Mesenchymal stem cell (in vitro differentiated cells and primary cell): ENCODE data around the gene ZYG11B.
"Not testable (repeated sequence)": the region's sequence is repeated elsewhere in the genome, so short reads cannot be mapped to it uniquely, and the experiment has no call there.

Experiments
- DNase-seq: peaks from one replicate; pipeline ENCODE4 v3.0.0-alpha.2; 2013
- H2AFZ ChIP-seq: one replicate; pipeline ENCODE4 v1.6.1; 2013; ENCODE audit warnings: low read depth, mild to moderate bottlenecking, control low read depth, inconsistent platforms, low read length, moderate library complexity
- H2AK5ac ChIP-seq: 2 replicates; pipeline ENCODE4 v1.6.1; 2013; ENCODE audit warnings: low read length, moderate library complexity, mild to moderate bottlenecking, inconsistent platforms; ENCODE audit not compliant: severe bottlenecking
- H2BK120ac ChIP-seq: one replicate; pipeline ENCODE4 v1.6.1; 2013; ENCODE audit warnings: low read depth, mild to moderate bottlenecking, inconsistent platforms, low read length, moderate library complexity
- H2BK12ac ChIP-seq, 2 experiments: one replicate each; pipeline ENCODE4 v1.6.1; 2013; ENCODE audit warnings: inconsistent platforms in 2 of 2, low read length in 2 of 2, mild to moderate bottlenecking in 2 of 2, moderate library complexity in 2 of 2, control low read depth in 1 of 2
- H2BK15ac ChIP-seq: one replicate; pipeline ENCODE4 v1.6.1; 2013; ENCODE audit warnings: mild to moderate bottlenecking, low read depth, inconsistent platforms; ENCODE audit not compliant: poor library complexity, severe bottlenecking
- H2BK5ac ChIP-seq: 2 replicates; pipeline ENCODE4 v1.6.1; 2013; ENCODE audit warnings: low read depth, mild to moderate bottlenecking, low read length, control low read depth, inconsistent platforms; ENCODE audit not compliant: poor library complexity, severe bottlenecking
- H3K14ac ChIP-seq, 2 experiments: one replicate each; pipeline ENCODE4 v1.6.1; 2013; ENCODE audit warnings: inconsistent platforms in 2 of 2, low read length in 2 of 2, control low read depth in 1 of 2, mild to moderate bottlenecking in 1 of 2, moderate library complexity in 1 of 2
- H3K18ac ChIP-seq, 2 experiments: one replicate each; pipeline ENCODE4 v1.6.1; 2013; ENCODE audit warnings: inconsistent platforms in 2 of 2, low read length in 2 of 2, control low read depth in 1 of 2, low read depth in 1 of 2, mild to moderate bottlenecking in 1 of 2
- H3K23ac ChIP-seq, 2 experiments: one replicate each; pipeline ENCODE4 v1.6.1; 2013; ENCODE audit warnings: inconsistent platforms in 2 of 2, low read length in 2 of 2, mild to moderate bottlenecking in 2 of 2, moderate library complexity in 2 of 2, control low read depth in 1 of 2
- H3K27ac ChIP-seq: 2 replicates; pipeline ENCODE4 v1.5.1; 2013; ENCODE audit warnings: mild to moderate bottlenecking, moderate library complexity, low read length, control low read depth, inconsistent platforms; ENCODE audit not compliant: poor library complexity, severe bottlenecking
- H3K27me3 ChIP-seq, 2 experiments: 2 replicates each; pipeline versions ENCODE4 v1.6.1 to v1.7.0; 2013; ENCODE audit warnings: low read length in 2 of 2, mild to moderate bottlenecking in 2 of 2, moderate library complexity in 2 of 2, control low read depth in 1 of 2, inconsistent platforms in 1 of 2; ENCODE audit not compliant: control insufficient read depth in 1 of 2, insufficient read depth in 1 of 2
- H3K36me3 ChIP-seq, 2 experiments: 2 replicates each; pipeline versions ENCODE4 v1.6.1 to v1.7.0; 2013; ENCODE audit warnings: low read length in 2 of 2, control low read depth in 1 of 2, inconsistent platforms in 1 of 2, low read depth in 1 of 2, mild to moderate bottlenecking in 1 of 2; ENCODE audit not compliant: insufficient read depth in 2 of 2, control insufficient read depth in 1 of 2
- H3K4ac ChIP-seq, 2 experiments: one replicate each; pipeline ENCODE4 v1.6.1; 2013; ENCODE audit warnings: inconsistent platforms in 2 of 2, low read length in 2 of 2, mild to moderate bottlenecking in 2 of 2, moderate library complexity in 2 of 2, control low read depth in 1 of 2, low read depth in 1 of 2
- H3K4me1 ChIP-seq: 2 replicates; pipeline ENCODE4 v1.6.1; 2013; ENCODE audit warnings: low read depth, low read length, control low read depth; ENCODE audit not compliant: control insufficient read depth, insufficient read depth
- H3K4me2 ChIP-seq: 2 replicates; pipeline ENCODE4 v1.6.1; 2013; ENCODE audit warnings: low read length, mild to moderate bottlenecking, inconsistent platforms; ENCODE audit not compliant: poor library complexity, severe bottlenecking
- H3K4me3 ChIP-seq, 2 experiments: 2 replicates each; pipeline versions ENCODE4 v1.5.1 to v1.7.0; 2013; ENCODE audit warnings: low read length in 2 of 2, mild to moderate bottlenecking in 2 of 2, control low read depth in 1 of 2, low read depth in 1 of 2; ENCODE audit not compliant: insufficient read depth in 1 of 2
- H3K79me1 ChIP-seq: replicated peaks from 2 replicates; pipeline ENCODE4 v1.6.1; 2013; ENCODE audit warnings: mild to moderate bottlenecking, control low read depth, low read length, inconsistent platforms; ENCODE audit not compliant: poor library complexity, severe bottlenecking
- H3K9ac ChIP-seq: 2 replicates; pipeline ENCODE4 v1.7.0; 2013; ENCODE audit warnings: mild to moderate bottlenecking, low read length, moderate library complexity
- H3K9me3 ChIP-seq: 2 replicates; pipeline ENCODE4 v1.7.0; 2013; ENCODE audit warnings: mild to moderate bottlenecking, low read length; ENCODE audit not compliant: control insufficient read depth
- H4K8ac ChIP-seq: one replicate; pipeline ENCODE4 v1.6.1; 2013; ENCODE audit warnings: inconsistent platforms, mild to moderate bottlenecking, low read length, moderate library complexity
- H4K91ac ChIP-seq: one replicate; pipeline ENCODE4 v1.6.1; 2013; ENCODE audit warnings: mild to moderate bottlenecking, low read length, inconsistent platforms
- WGBS: methylation state at CpG from one replicate; pipeline ENCODE4 v1.1.7; 2013; ENCODE audit warnings: mixed read lengths; 5-methylcytosine and 5-hydroxymethylcytosine counted together

The ZYG11B gene

DNA sequence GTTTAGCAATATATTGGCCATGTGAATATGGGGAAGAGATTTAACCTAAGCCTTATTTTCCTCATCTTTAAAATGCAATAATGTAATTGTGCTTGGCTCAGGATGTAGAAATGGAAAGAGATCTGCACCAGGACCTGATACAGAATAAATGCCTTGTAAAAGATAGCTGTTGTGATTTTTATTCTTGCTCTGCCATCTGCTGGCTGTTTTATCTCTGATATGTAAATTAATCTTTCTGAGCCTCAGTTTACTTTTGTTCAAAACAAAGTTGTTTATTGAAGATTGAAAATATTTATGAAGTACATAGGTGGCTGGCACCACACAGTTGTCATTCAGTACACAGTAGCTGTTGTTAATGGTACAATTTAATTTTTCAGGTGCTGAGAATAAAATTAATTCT lies 21.9 kb downstream of the ZYG11B start:
- Histone ChIP-seq H3K4me2 (no peak overlapping the region), H3K79me1 (peaks cover 12% of the 10 kb centered on the region), H3K27ac (no peak overlapping the region), H3K14ac (no peak overlapping the region), H2BK15ac (no peak overlapping the region), H4K8ac (no peak overlapping the region), H2BK12ac (no peak overlapping the region), H3K4me1 (peaks cover 5% of the 10 kb centered on the region), H3K9ac (no peak overlapping the region), H2AFZ (no peak overlapping the region), H2AK5ac (no peak overlapping the region), H3K23ac (no peak overlapping the region), H3K36me3 (no peaks in the 10 kb centered on the region), H2BK5ac (no peak overlapping the region), H3K9me3 (no peaks in the 10 kb centered on the region), H3K18ac (no peak overlapping the region), H3K4ac (no peak overlapping the region), H3K4me3 (no peak overlapping the region), H2BK120ac (no peak overlapping the region), H4K91ac (no peak overlapping the region), H3K27me3 (no peaks in the 10 kb centered on the region)
- DNase-seq, result no peak

DNA sequence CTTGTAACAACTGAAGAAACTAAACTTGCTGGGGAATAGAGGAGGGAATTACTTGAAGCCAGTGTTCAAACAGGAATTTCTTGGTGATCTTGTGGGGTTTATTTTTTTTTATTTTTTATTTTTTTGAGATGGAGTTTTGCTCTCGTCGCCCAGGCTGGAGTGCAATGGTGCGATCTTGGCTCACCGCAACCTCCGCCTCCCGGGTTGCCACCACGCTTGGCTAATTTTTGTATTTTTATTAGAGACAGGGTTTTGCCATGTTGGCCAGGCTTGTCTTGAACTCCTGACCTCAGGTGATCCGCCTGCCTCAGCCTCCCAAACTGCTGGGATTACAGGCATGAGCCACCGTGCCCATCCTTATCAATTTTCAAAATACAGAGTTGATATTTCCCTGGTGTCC lies 23.2 kb downstream of the ZYG11B start:
- H4K91ac ChIP-seq, H2BK5ac ChIP-seq, H2BK120ac ChIP-seq, H3K23ac ChIP-seq, H2BK15ac ChIP-seq, H3K4me2 ChIP-seq, H3K9ac ChIP-seq, H3K9me3 ChIP-seq, H3K14ac ChIP-seq, H3K4ac ChIP-seq, DNase-seq, H3K18ac ChIP-seq, H3K36me3 ChIP-seq, H3K27me3 ChIP-seq, H3K4me3 ChIP-seq, H2AK5ac ChIP-seq, H2BK12ac ChIP-seq, H3K4me1 ChIP-seq, H3K27ac ChIP-seq, H2AFZ ChIP-seq, H4K8ac ChIP-seq: not testable (repeated sequence)
- 97% methylated on average over 8 of the region's 9 CpGs for WGBS
- H3K79me1 ChIP-seq, result peaks cover 17% of the 10 kb centered on the region

DNA sequence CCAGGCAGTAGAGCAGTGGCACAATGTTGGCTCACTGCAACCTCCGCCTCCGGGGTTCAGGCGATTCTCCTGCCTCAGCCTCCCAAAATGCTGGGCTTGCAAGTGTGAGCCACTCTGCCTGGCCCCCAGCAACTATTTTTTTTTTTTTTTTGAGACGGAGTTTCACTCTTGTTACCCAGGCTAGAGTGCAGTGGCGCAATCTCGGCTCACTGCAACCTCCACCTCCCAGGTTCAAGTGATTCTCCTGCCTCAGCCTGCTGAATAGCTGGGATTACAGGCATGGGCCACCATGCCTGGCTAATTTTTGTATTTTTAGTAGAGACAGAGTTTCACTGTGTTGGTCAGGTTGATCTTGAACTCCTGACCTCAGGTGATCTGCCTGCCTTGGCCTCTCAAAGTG lies 23.9 kb downstream of the ZYG11B start:
- not testable (repeated sequence) for H3K36me3 ChIP-seq, H3K27ac ChIP-seq, H4K8ac ChIP-seq, H2AK5ac ChIP-seq, H3K9me3 ChIP-seq, H2BK15ac ChIP-seq, H3K9ac ChIP-seq, H3K14ac ChIP-seq, H2BK12ac ChIP-seq, H2BK5ac ChIP-seq, H3K4me3 ChIP-seq, H3K27me3 ChIP-seq, H3K4me1 ChIP-seq, H3K23ac ChIP-seq, H3K18ac ChIP-seq, H4K91ac ChIP-seq, DNase-seq, H2BK120ac ChIP-seq, H3K4ac ChIP-seq, H3K4me2 ChIP-seq, H2AFZ ChIP-seq
- peaks cover 17% of the 10 kb centered on the region for H3K79me1 ChIP-seq
- 89% methylated on average over 4 of the region's 6 CpGs for WGBS

DNA sequence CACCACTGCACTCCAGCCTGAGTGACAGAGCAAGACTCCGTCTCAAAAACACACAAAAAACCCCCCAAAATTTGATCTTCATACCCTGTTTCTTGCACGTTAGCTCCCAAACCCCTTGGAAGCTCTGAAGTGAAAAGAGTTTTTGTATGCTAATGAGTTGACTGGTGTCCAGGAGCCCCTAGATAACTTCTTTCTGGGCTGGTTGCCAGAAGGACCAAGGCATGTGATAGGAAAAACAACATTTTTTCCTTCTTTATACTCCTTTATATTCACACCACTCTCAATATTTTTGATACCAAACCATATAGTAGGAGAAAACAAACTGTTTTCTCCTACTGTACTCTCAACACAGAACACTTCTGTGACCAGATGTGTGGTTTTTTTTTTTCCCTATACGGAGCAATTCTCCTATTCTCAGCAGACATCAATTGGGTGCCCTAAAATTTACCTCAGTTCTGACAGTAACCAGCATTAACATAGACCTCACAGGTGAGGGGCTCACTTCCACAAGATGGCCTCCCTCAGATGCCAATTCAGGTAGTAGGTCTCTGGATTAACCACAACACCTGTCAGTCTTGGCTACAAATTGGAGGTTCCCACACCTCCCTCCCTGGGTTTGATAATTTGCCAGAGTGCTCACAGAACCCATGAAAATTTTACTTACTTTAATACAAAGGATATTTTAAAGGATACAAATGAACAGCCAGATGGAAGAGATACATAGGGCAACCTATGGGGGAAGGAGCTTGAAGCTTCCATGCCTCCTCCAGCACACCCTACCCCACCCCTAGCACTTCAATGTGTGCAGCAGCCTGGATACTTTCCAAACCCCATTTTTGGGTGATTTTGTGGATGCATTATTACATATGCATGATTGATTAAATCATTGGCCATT lies 25.6 kb downstream of the ZYG11B start:
- Histone ChIP-seq H3K23ac (no peak overlapping the region), H2BK120ac (no peak overlapping the region), H2AK5ac (peak overlapping the region; percentile 46)

More for the DNA sequence above, 25.6 kb downstream of the ZYG11B start:
- H3K4ac ChIP-seq, result peak overlapping the region in 1 of 2 experiments; percentile 73
- no peaks in the 10 kb centered on the region for H3K27me3 ChIP-seq
- H4K8ac ChIP-seq, result no peak overlapping the region
- no peak overlapping the region for H3K4me2 ChIP-seq
- 85% methylated on average over 1 of the region's 3 CpGs for WGBS
- H2BK5ac ChIP-seq, result no peak overlapping the region
- DNase-seq, result peak; percentile 41
- H3K9ac ChIP-seq, result peak overlapping the region; percentile 20
- H3K18ac ChIP-seq, result no peak overlapping the region
- H2BK15ac ChIP-seq, result no peak overlapping the region
- H3K79me1 ChIP-seq, result peaks cover 15% of the 10 kb centered on the region
- peak overlapping the region in 1 of 2 experiments; percentile 54 for H2BK12ac ChIP-seq
- H3K27ac ChIP-seq, result no peak overlapping the region
- no peak overlapping the region for H4K91ac ChIP-seq
- H3K14ac ChIP-seq, result no peak overlapping the region
- peaks cover 5% of the 10 kb centered on the region for H3K4me1 ChIP-seq
- peaks cover 0 to 3% of the 10 kb centered on the region in 2 experiments for H3K36me3 ChIP-seq
- no peak overlapping the region for H3K4me3 ChIP-seq
- no peak overlapping the region for H2AFZ ChIP-seq
- no peaks in the 10 kb centered on the region for H3K9me3 ChIP-seq
